Suprapubic skin (tissue), 4 donors: ENCODE measurements around the gene CHSY1. TPM values are rescaled to one million over a fixed set of nuclear protein-coding genes. Genes with fewer than 3 reads are reported as not detected.

Experiments
- DNase-seq, 2 donors: peaks; one replicate each; pipeline ENCODE4 v3.0.0-alpha.2; 2019; ENCODE audit warnings: low spot score in 2 of 2
- H3K27ac ChIP-seq: fragments of 200-600 bp; sonication (generic); one replicate; pipeline ENCODE4 v1.5.1; 2019
- H3K27me3 ChIP-seq: fragments of 200-600 bp; sonication (generic); one replicate; pipeline ENCODE4 v1.5.1; 2019
- H3K36me3 ChIP-seq: fragments of 200-600 bp; sonication (generic); one replicate; pipeline ENCODE4 v1.5.1; 2019
- H3K4me1 ChIP-seq: fragments of 200-600 bp; sonication (generic); one replicate; pipeline ENCODE4 v1.5.1; 2019
- H3K4me3 ChIP-seq: fragments of 200-600 bp; sonication (generic); one replicate; pipeline ENCODE4 v1.5.1; 2019; ENCODE audit warnings: mild to moderate bottlenecking
- H3K9me3 ChIP-seq: fragments of 200-600 bp; sonication (generic); one replicate; pipeline ENCODE4 v1.5.1; 2019
- EP300 ChIP-seq: sonication (generic); formaldehyde crosslinking; IDR thresholded peaks from one replicate; pipeline ENCODE4 v1.6.1; 2017; ENCODE audit warnings: antibody characterized with exemption
- POLR2A ChIP-seq, 2 donors: fragments of 450-650 bp; IDR thresholded peaks; one replicate each; pipeline ENCODE4 v1.6.1; 2017; ENCODE audit warnings: antibody characterized with exemption in 2 of 2, mild to moderate bottlenecking in 2 of 2, moderate library complexity in 2 of 2
- POLR2AphosphoS5 ChIP-seq, 3 donors: sonication (generic); formaldehyde crosslinking; IDR thresholded peaks; one replicate each; pipeline ENCODE4 v1.6.1; 2017; ENCODE audit warnings: antibody characterized with exemption in 3 of 3
- WGBS: methylation state at CpG from one replicate; pipeline ENCODE4 v1.1.5; 2018; 5-methylcytosine and 5-hydroxymethylcytosine counted together
- total RNA-seq, 4 donors: library from RNA; depleted of rRNA; stranded (reverse); fragments of >200 nt; gene quantifications; one replicate each; pipeline ENCODE4 v1.1.0, GENCODE V29; 2016
- TF ChIP-seq, protein P1 (sequence below), 2 donors: fragments of 200-600 bp in 1 of 2; fragments of 450-650 bp in 1 of 2; sonication (generic) in 1 of 2; IDR thresholded peaks; one replicate each; pipeline ENCODE4 v1.5.1; 2016 to 2019; ENCODE audit warnings: antibody characterized with exemption in 2 of 2, mild to moderate bottlenecking in 1 of 2, moderate library complexity in 1 of 2

Gene CHSY1
- total RNA-seq, 4 donors from 2014 or later, result 29.7 to 39.6 (median 30.5) TPM

- TF ChIP-seq POLR2A (IDR thresholded peaks at IDR 0.05) (no peak), POLR2AphosphoS5 (IDR thresholded peaks at IDR 0.05) (no peak), EP300 (no peak)
- TF ChIP-seq, protein P1, sequence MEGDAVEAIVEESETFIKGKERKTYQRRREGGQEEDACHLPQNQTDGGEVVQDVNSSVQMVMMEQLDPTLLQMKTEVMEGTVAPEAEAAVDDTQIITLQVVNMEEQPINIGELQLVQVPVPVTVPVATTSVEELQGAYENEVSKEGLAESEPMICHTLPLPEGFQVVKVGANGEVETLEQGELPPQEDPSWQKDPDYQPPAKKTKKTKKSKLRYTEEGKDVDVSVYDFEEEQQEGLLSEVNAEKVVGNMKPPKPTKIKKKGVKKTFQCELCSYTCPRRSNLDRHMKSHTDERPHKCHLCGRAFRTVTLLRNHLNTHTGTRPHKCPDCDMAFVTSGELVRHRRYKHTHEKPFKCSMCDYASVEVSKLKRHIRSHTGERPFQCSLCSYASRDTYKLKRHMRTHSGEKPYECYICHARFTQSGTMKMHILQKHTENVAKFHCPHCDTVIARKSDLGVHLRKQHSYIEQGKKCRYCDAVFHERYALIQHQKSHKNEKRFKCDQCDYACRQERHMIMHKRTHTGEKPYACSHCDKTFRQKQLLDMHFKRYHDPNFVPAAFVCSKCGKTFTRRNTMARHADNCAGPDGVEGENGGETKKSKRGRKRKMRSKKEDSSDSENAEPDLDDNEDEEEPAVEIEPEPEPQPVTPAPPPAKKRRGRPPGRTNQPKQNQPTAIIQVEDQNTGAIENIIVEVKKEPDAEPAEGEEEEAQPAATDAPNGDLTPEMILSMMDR (IDR thresholded peaks at IDR 0.05), result no peak
Observed at GRCh38 chr15:101140697-101141065, 111.2 kb downstream of the CHSY1 start.

GRCh38 chr15:101139986-101140696 lies 111.7 kb downstream of the CHSY1 start:
- Histone ChIP-seq H3K4me3 (no peak overlapping the region), H3K36me3 (no peaks in the 10 kb centered on the region), H3K27me3 (no peaks in the 10 kb centered on the region), H3K9me3 (no peaks in the 10 kb centered on the region), H3K27ac (no peak overlapping the region), H3K4me1 (peaks cover 4% of the 10 kb centered on the region)
- DNase-seq, result no peak
- WGBS, result 86% methylated on average over 14 of the region's 15 CpGs
- TF ChIP-seq EP300 (no peak), POLR2AphosphoS5 (IDR thresholded peaks at IDR 0.05) (no peak), POLR2A (IDR thresholded peaks at IDR 0.05) (no peak)
- TF ChIP-seq, protein P1 (IDR thresholded peaks at IDR 0.05), result no peak

More at GRCh38 chr15:101140697-101141065, 111.2 kb downstream of the CHSY1 start:
- Histone ChIP-seq H3K4me3 (no peak overlapping the region), H3K27ac (no peak overlapping the region), H3K36me3 (no peaks in the 10 kb centered on the region), H3K4me1 (peaks cover 4% of the 10 kb centered on the region), H3K27me3 (no peaks in the 10 kb centered on the region), H3K9me3 (no peaks in the 10 kb centered on the region)
- no peak for DNase-seq
- WGBS, result no CpG with 5 or more reads among the region's 2 CpGs

- Histone ChIP-seq H3K27me3 (no peaks in the 10 kb centered on the region), H3K27ac (no peak overlapping the region), H3K36me3 (no peaks in the 10 kb centered on the region), H3K4me1 (peaks cover 4% of the 10 kb centered on the region), H3K9me3 (no peaks in the 10 kb centered on the region), H3K4me3 (no peak overlapping the region)
- WGBS, result 83% methylated on average over 22 of the region's 22 CpGs
- TF ChIP-seq POLR2AphosphoS5 (IDR thresholded peaks at IDR 0.05), result no peak
- no peak for TF ChIP-seq POLR2A (IDR thresholded peaks at IDR 0.05)
- no peak for DNase-seq
Observed at GRCh38 chr15:101138913-101139880, 112.7 kb downstream of the CHSY1 start.

- no peak for TF ChIP-seq EP300
- no peak for TF ChIP-seq POLR2AphosphoS5 (IDR thresholded peaks at IDR 0.05)
- TF ChIP-seq, protein P1 (IDR thresholded peaks at IDR 0.05), result no peak
- no peak for TF ChIP-seq POLR2A (IDR thresholded peaks at IDR 0.05)
- Histone ChIP-seq H3K27ac (no peak overlapping the region), H3K4me3 (no peak overlapping the region), H3K27me3 (no peaks in the 10 kb centered on the region), H3K9me3 (no peaks in the 10 kb centered on the region), H3K4me1 (peaks cover 4% of the 10 kb centered on the region), H3K36me3 (no peaks in the 10 kb centered on the region)
- DNase-seq, result no peak
- WGBS, result 90% methylated on average over 9 of the region's 14 CpGs
Observed at GRCh38 chr15:101138086-101138660, 113.7 kb downstream of the CHSY1 start.

DNA sequence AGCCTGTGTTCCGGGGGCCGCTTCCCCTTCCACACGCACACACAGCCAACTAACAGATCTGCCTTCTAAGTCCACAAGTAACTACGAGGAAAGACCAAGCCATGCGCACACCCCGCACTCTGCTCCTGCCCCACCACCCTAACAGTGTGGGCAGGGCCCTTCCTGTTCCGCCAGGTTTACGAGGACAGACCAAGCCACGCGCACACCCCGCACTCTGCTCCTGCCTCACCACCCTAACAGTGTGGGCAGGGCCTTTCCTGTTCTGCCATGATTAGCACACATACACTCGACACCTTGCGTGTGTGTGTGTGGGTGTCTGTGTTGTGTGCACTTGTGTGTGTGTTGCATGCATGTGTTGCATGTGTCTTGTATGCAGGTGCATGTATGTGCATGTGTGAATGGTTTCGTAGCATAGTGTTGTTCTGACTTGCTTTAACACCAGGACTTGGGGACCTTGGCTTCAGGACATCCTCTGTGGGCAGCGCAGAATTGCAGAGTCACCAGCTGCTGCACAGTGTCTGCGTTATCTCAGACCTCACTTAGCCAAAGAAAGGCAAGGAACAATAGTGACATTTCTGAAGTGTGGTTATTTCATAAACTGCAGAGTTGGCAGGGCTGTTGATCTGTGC lies 114.4 kb downstream of the CHSY1 start:
- H3K9me3 ChIP-seq, result no peaks in the 10 kb centered on the region

More for the DNA sequence above, 114.4 kb downstream of the CHSY1 start:
- no peak for DNase-seq
- Histone ChIP-seq H3K4me3 (no peak overlapping the region), H3K4me1 (peaks cover 4% of the 10 kb centered on the region), H3K36me3 (no peaks in the 10 kb centered on the region), H3K27ac (no peak overlapping the region), H3K27me3 (no peaks in the 10 kb centered on the region)
- TF ChIP-seq, protein P1 (IDR thresholded peaks at IDR 0.05), result no peak
- TF ChIP-seq EP300 (no peak), POLR2AphosphoS5 (IDR thresholded peaks at IDR 0.05) (no peak), POLR2A (IDR thresholded peaks at IDR 0.05) (no peak)
- WGBS, result 85% methylated on average over 16 of the region's 16 CpGs
